Measurements from ENCODE around the gene NAT10. TPM values are rescaled to one million over a fixed set of nuclear protein-coding genes. Genes with fewer than 3 reads are reported as not detected.

Gene NAT10
- total RNA-seq, 1 donor from 2014 or later, result 11.3 TPM

- Histone ChIP-seq H3K27me3 (no peaks in the 10 kb centered on the region), H3K36me3 (peaks cover 71 to 93% of the 10 kb centered on the region in 2 donors), H3K4me3 (no peak overlapping the region), H3K9me3 (no peaks in the 10 kb centered on the region), H3K27ac (no peak overlapping the region), H3K4me1 (no peaks in the 10 kb centered on the region)
- TF ChIP-seq CTCF (IDR thresholded peaks at IDR 0.05), result no peak
- intact Hi-C loops (cut with DNase I), result no loop called here
- no peak for DNase-seq (ENCODE audit: low spot score in 2 of 2)
These were observed 42.2 kb downstream of the NAT10 start for GRCh38 chr11:34147581-34147980.

- H3K36me3 ChIP-seq, result peaks cover 60 to 82% of the 10 kb centered on the region in 2 donors
- H3K27ac ChIP-seq, result no peak overlapping the region
- no peak overlapping the region for H3K4me3 ChIP-seq
- no peak for DNase-seq (ENCODE audit: low spot score in 2 of 2)
- H3K4me1 ChIP-seq, result no peaks in the 10 kb centered on the region
- intact Hi-C loops (cut with DNase I), result no loop called here
- no peak for TF ChIP-seq CTCF (IDR thresholded peaks at IDR 0.05)
- H3K9me3 ChIP-seq, result no peaks in the 10 kb centered on the region
- H3K27me3 ChIP-seq, result no peaks in the 10 kb centered on the region
These were observed 43.2 kb downstream of the NAT10 start for GRCh38 chr11:34148504-34149165.

GRCh38 chr11:34149274-34149673 lies 43.8 kb downstream of the NAT10 start:
- peaks cover 0 to 2% of the 10 kb centered on the region in 2 donors for H3K4me1 ChIP-seq
- no peak for TF ChIP-seq CTCF (IDR thresholded peaks at IDR 0.05)
- DNase-seq (ENCODE audit: low spot score in 2 of 2), result no peak
- no peak overlapping the region for H3K4me3 ChIP-seq
- H3K36me3 ChIP-seq, result peaks cover 56 to 79% of the 10 kb centered on the region in 2 donors
- no peaks in the 10 kb centered on the region for H3K27me3 ChIP-seq
- H3K27ac ChIP-seq, result no peak overlapping the region
- intact Hi-C loops (cut with DNase I), result no loop called here
- H3K9me3 ChIP-seq, result no peaks in the 10 kb centered on the region

- Histone ChIP-seq H3K36me3 (peaks cover 52 to 73% of the 10 kb centered on the region in 2 donors), H3K4me3 (no peak overlapping the region), H3K9me3 (no peaks in the 10 kb centered on the region), H3K27me3 (no peaks in the 10 kb centered on the region), H3K27ac (no peak overlapping the region), H3K4me1 (peaks cover 0 to 7% of the 10 kb centered on the region in 2 donors)
- intact Hi-C loops (cut with DNase I), result no loop called here
- DNase-seq (ENCODE audit: low spot score in 2 of 2), result no peak
- peak in 2 of 3 experiments; percentile 26 to 27 for TF ChIP-seq CTCF (IDR thresholded peaks at IDR 0.05)
These were observed 44.4 kb downstream of the NAT10 start for GRCh38 chr11:34149786-34150185.

GRCh38 chr11:34150494-34151151 lies 45.2 kb downstream of the NAT10 start:
- H3K9me3 ChIP-seq, result no peaks in the 10 kb centered on the region
- TF ChIP-seq CTCF (IDR thresholded peaks at IDR 0.05), result no peak
- H3K36me3 ChIP-seq, result peaks cover 46 to 65% of the 10 kb centered on the region in 2 donors
- no peak overlapping the region for H3K4me3 ChIP-seq
- DNase-seq (ENCODE audit: low spot score in 2 of 2), result no peak
- H3K27me3 ChIP-seq, result no peaks in the 10 kb centered on the region
- no peak overlapping the region for H3K27ac ChIP-seq
- peaks cover 0 to 15% of the 10 kb centered on the region in 2 donors for H3K4me1 ChIP-seq
- intact Hi-C loops (cut with DNase I), result no loop called here
